Glomerular endothelial cell (primary cell): ENCODE results near the gene PRDX6. TPM values are rescaled to one million over a fixed set of nuclear protein-coding genes. Genes with fewer than 3 reads are reported as not detected.
"Not testable (repeated sequence)": the region's sequence is repeated elsewhere in the genome, so short reads cannot be mapped to it uniquely, and the experiment has no call there.

Experiments
- DNase-seq: peaks from one replicate; pipeline ENCODE4 v3.0.0-alpha.2; 2011; ENCODE audit warnings: low read depth, low spot score; ENCODE audit errors: extremely low read depth
- total RNA-seq: library from RNA; depleted of rRNA; stranded (reverse); fragments of >200 nt; gene quantifications from 2 replicates; pipeline ENCODE4 v1.2.3, GENCODE V29; 2015

Gene PRDX6
- total RNA-seq, 1 donor from 2014 or later, result 230 TPM

DNA sequence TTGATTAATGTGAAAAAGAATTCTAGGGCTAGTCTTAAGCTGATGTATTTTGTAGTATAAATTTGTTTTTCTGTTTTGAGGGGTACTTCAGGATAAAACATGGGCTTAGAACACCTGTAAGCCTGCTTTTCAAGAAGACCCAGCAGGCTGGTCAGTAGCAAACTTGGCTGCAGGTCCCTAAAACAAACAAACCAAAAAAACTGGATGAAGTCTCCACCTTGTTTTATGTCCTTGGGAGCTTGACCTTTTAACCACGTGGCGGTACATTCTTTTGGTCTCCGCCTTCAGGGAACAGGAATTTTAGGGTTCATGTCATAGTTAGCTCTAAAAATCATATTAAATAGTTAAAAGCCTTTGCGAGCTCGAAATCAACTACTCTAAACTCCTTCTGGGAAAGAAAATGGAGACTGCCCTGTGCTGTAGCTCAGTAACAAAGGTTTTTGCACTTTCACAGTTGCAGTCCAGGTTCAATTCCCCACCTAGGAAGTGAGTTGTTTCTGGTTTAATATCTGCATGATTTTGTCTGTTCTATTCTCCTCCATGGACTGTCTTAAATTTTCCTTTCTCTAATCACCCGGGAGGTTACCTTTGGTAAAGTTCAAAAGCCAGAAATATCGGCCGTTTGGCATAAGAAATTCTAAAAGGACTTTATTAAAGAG lies 18.6 kb downstream of the PRDX6 start:
- DNase-seq, result no peak

DNA sequence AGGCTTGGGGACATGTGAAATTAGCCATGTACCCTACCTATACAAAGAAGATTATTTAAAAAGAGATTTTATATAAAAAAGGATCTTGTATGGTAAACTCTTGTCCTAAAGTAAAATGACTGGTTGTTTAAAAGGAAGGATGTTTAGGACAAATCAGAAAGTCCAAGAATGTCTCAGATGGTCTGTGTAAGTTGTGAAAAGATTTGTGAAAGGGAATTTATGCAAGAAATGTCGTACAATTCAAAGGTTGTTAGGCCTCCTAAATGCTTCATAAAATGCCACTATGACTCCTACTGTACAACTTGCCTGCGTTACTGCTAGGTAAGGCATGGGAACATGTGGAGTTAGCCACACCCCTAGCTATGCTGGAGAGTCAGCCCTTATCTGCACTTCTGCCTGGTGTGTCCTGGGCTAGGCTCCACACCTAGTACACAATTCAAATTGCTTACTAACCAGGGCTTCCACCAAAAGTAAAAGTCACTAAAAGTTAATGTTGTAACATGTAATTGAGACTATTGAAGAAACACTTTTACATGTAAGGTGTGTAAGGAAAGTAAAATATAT lies 19.7 kb downstream of the PRDX6 start:
- DNase-seq, result no peak

GRCh38 chr1:173499729-173500128 lies 22.6 kb downstream of the PRDX6 start:
- DNase-seq, result no peak

GRCh38 chr1:173502104-173502503 lies 25.0 kb downstream of the PRDX6 start:
- no peak for DNase-seq

DNA sequence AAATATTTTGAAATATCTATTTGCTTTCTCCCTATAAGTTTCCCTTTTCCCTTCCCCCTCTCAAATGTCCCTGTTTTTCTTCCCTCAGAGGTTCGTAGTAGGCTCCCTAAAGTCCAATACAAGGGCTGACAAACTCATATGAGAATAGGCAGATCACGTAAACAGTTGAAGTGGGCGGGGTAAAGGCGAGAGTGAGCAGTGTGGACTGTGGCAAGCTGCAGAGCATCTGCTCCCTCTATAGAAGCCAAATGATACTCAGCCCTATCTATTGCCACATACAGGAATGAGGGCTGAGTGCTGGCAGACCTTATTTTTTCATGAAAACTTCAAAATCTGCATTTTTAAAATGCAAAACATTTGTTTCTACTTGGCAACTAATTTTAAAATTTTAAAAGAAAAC lies 26.3 kb downstream of the PRDX6 start:
- DNase-seq, result no peak

- DNase-seq, result no peak
Observed at GRCh38 chr1:173504268-173504667, 27.1 kb downstream of the PRDX6 start.

- no peak for DNase-seq
Observed at GRCh38 chr1:173505391-173505790, 28.3 kb downstream of the PRDX6 start.

- no peak for DNase-seq
Observed at GRCh38 chr1:173506437-173506836, 29.3 kb downstream of the PRDX6 start.

DNA sequence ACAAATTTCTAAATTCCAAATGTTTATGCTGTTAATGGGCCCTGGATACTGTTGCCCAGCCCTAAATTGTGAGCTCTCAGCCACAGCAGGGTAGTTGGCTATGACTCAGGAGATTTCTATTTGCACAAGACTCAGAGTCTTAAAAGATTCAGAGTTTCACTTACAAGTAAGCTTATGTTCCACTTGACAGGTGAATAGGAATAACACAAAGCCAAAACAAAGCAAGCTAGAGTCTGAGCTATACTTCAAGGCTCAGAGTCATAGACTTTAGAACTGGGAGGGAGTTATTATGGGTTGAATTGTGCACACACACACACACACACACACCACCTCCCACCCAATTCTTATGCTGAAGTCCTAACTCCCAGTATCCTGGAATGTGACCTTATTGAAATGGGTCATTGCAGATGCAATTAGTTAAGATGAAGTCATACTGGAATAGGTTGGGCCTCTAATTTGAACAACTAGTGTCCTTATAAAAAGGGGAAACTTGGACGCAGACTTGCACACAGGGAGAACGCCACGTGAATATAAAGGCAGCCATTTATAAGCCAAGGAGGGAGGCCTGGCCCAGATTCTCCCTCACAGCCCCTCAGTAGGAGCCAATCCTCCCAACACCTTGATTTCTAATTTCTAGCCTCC lies 30.2 kb downstream of the PRDX6 start:
- no peak for DNase-seq

DNA sequence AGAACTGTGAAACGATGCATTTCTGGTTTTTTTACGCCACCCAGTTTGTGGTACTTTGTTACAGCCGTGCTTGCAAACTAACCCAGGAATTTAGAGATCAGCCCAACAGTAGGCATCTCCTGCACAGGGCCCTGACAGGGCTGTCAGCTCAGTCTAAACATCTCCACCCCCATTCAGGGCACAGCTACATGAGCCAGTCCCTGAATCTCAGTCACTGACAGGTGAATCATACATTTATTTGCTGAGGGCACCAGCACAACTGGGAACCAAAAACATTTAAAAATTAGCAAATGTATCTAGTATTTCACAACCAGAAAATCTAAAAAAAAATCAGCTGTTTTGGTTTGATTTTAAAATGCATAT lies 30.7 kb downstream of the PRDX6 start:
- no peak for DNase-seq

- DNase-seq, result no peak
Observed at GRCh38 chr1:173508541-173508940, 31.4 kb downstream of the PRDX6 start.

DNA sequence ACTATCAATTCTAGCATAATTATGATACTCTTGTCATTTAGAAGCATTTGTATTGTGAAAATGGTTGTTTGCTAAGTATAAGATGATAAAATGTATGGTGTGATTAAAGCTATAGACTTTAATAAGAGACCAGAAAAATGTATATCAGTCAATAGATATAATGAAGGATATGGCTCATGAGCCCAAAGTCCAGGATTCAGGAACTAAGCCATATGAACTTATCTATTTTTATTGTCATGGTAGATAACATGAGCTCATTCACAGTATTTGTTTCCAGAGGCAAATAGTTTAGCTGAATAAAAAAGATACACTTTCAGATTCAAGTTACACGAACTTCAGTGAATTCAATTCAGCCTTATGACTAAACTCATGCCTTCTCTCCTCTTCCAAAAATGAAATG lies 32.7 kb downstream of the PRDX6 start:
- DNase-seq, result no peak

DNA sequence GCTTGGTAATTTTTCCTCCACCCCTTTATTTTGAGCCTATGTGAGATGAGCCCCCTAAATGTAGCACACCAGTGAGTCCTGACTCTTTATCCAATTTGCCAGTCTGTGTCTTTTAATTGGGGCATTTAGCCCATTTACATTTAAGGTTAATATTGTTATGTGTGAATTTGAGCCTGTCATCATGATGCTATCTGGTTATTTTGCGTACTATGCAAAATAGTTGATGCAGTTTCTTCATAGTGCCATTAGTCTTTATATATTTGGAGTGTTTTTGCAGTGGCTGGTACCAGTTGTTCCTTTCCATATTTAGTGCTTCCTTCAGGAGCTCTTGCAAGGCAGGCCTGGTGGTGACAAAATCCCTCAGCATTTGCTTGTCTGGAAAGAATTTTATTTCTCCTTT lies 37.4 kb downstream of the PRDX6 start:
- not testable (repeated sequence) for DNase-seq

DNA sequence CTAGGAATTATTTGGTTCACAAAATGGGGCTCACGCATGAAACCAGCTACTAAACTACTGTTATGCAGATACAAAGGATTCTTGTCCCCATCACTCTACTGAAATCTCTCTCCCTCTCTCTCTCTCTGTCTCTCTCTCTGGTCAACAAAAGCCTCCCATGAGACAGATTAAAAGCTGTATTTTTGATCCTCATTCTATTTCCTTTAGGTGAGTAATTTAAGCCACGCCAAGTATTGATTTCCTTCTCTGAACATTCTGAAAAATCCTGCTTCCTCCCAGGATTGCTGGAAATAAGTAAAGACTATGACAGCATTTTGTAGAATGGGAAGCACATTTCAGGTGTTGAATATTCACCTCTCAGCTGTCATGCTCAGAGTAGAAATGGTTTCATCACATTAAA lies 43.7 kb downstream of the PRDX6 start:
- DNase-seq, result no peak

DNA sequence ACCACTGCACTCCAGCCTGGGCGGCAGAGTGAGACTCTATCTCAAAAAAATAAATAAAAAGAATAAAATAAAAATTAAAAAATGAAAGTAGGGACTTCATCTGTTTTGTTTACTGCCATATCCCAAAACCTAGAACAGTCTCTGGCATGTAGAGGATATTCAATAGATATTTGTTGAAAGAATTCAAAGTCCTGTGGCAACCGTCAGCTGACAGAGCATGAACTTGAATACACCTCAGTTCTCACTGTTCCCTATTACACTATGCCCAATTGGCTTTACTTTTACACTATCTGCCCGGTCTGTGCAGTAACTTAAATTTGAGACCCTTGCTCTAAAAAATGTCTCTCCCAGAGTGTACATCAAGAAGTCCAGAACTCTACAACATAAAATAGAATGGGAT lies 46.2 kb downstream of the PRDX6 start:
- DNase-seq, result no peak

DNA sequence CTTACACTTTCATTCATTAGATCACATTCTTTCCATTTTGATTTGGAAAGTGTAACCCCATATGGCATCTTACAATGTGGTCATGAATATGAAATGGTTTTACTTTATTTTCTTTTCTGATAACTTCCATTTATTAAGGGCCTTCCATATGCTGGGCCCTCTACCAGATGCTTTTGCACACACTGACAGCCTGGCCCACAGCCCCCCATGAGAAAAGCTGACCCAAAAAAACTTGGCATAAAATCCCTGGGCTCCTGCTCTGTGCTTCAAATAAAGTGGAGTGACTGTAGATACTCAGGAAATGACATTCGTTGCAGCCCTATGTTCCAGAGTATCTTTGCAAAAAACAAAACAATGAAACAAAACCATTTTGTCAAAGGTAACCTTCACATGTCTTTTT lies 48.8 kb downstream of the PRDX6 start:
- no peak for DNase-seq

- DNase-seq, result no peak
Observed at GRCh38 chr1:173527151-173527826, 50.2 kb downstream of the PRDX6 start.

DNA sequence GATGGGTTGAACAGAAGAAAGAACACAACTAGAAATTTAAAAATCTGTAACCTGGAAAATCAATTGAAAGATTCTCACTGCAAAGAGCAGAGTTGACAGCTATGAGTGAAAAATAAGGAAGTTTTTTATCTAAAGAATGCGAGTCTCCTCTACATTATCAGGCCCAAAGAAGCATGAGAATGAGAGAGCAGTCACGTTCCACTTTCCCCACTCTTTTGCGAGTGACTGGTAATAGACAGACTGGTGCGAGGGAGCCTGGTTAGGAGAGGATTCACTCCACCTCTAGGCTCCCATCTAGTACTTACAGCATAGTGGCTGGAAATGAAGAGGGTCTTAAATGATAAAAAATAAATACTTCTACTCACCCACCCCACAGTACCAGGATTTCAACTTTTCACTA lies 52.0 kb downstream of the PRDX6 start:
- DNase-seq, result no peak

DNA sequence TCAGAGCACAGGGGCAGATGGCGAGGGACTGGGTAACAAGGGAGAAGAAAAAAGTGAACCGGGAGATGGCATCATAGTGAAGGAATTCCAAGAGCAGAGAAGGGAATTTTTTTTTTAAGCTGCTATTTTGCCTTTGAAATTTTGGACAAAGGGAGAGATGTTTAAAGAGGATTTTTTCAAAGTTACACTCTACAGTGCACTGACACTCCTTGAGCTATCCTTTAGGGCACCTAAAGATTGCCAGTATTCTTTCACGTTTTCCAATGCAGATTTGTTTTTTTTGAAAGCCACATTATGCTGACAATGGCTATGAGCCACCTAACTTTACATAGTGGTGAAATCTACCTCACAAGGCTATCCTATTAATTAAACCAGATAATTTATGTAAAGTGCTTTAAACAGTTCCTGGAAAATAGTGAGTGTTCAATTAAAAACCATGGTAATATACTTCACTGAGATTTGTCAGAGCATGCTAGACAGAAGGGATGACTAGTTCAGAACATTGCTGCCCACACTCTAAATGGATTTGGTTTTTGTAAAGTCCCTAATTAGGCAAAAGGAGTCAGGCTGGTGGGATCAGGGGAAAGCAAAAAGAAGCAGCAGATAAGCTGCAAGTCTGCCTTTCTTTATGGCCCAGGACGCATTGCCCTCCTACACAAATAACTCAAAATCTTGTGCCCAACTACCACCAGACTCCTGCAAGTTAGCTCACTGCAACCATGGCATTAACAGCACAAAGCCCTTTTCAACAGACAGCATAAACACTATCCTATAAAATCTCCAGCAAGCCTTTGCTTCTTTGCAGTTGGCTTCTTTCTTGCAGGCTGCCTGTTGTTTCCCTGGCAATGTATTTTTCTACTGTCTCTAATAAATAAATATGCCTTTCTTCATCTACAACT lies 53.9 kb downstream of the PRDX6 start:
- DNase-seq, result no peak

GRCh38 chr1:173532237-173532636 lies 55.1 kb downstream of the PRDX6 start:
- DNase-seq, result no peak

DNA sequence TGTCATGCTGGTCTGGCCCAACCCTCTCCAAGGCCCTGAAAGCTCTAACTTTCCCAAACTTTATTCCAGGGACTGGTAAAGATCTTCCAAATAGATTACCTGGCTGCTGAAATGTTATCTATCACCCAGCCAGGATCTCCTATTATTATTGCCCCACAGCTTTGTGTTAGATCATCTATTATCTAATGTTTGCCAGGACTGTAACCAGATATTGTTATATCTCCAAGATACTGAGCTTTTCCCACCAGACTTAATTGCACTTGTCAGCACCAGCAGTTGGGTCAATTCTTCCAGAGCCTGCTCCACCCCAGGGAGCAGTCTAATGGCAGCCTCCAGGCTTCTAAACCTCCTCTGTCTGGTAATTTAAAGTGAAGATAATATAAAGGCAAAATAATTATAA lies 59.1 kb downstream of the PRDX6 start:
- no peak for DNase-seq
